GM20000 (cell line): ENCODE results near the gene PRELP.

ENCODE experiments used
- DNase-seq: peaks from one replicate; pipeline ENCODE4 v3.0.0; 2012; ENCODE audit warnings: low spot score
- CTCF ChIP-seq: IDR thresholded peaks from 2 replicates; pipeline ENCODE4 v1.5.1; 2012; ENCODE audit warnings: mild to moderate bottlenecking, control low read depth; ENCODE audit errors: extremely low read depth, missing control alignments

PRELP gene

GRCh38 chr1:203488539-203488938 lies 12.9 kb downstream of the PRELP start:
- no peak for DNase-seq
- TF ChIP-seq CTCF: no peak

GRCh38 chr1:203490607-203491006 lies 15.0 kb downstream of the PRELP start:
- TF ChIP-seq CTCF: no peak
- no peak for DNase-seq

- no peak for TF ChIP-seq CTCF
Observed at GRCh38 chr1:203491664-203492063, 16.1 kb downstream of the PRELP start.

GRCh38 chr1:203492082-203492747 lies 16.6 kb downstream of the PRELP start:
- DNase-seq: no peak
- TF ChIP-seq CTCF: no peak

More at GRCh38 chr1:203491664-203492063, 16.1 kb downstream of the PRELP start:
- no peak for DNase-seq

GRCh38 chr1:203492748-203493130 lies 17.1 kb downstream of the PRELP start:
- TF ChIP-seq CTCF: no peak
- DNase-seq: no peak

- TF ChIP-seq CTCF: no peak
- no peak for DNase-seq
Observed at GRCh38 chr1:203493901-203494300, 18.3 kb downstream of the PRELP start, which contains the start of gene OPTC. Gene OPTC, plus strand, starts transcription at chr1:203494153. Its CDS starts 1,853 bp downstream, at chr1:203496006.

- DNase-seq: no peak
- TF ChIP-seq CTCF: no peak
Observed at GRCh38 chr1:203495845-203496244, 20.2 kb downstream of the PRELP start.
